Adrenal gland (tissue), 5 donors: ENCODE results near the gene XPOT.

Source experiments
- CTCF ChIP-seq, 6 experiments: fragments of 450-650 bp in 4 of 6; fragments of 200-600 bp in 2 of 6; sonication (generic) in 1 of 6; IDR thresholded peaks; 1 replicate in 5 of 6; 2 replicates in 1 of 6; pipeline versions ENCODE4 v1.5.1 to v1.8.0; 2016 to 2021; ENCODE audit warnings: antibody characterized with exemption in 6 of 6, mild to moderate bottlenecking in 2 of 6, moderate library complexity in 1 of 6
- POLR2A ChIP-seq, 2 donors: fragments of 450-650 bp; IDR thresholded peaks; one replicate each; pipeline ENCODE4 v1.6.1; 2017; ENCODE audit warnings: antibody characterized with exemption in 2 of 2, mild to moderate bottlenecking in 2 of 2, moderate library complexity in 1 of 2
- donor health status: DM: no; HTN: no; CAD: no.

GRCh38 chr12:64478661-64479060 lies 74.5 kb downstream of the XPOT start:
- TF ChIP-seq CTCF (IDR thresholded peaks at IDR 0.05) = no peak
- TF ChIP-seq POLR2A (IDR thresholded peaks at IDR 0.05) = no peak
